Vagina (tissue), 2 donors: Measurements from ENCODE around the gene TP53RK.

ENCODE experiments used
- POLR2AphosphoS5 ChIP-seq, 2 donors: sonication (generic); formaldehyde crosslinking; IDR thresholded peaks; one replicate each; pipeline ENCODE4 v1.9.0; 2017; ENCODE audit warnings: antibody characterized with exemption in 2 of 2, mild to moderate bottlenecking in 2 of 2, low read depth in 1 of 2; ENCODE audit not compliant: insufficient read depth in 1 of 2
- TF ChIP-seq, protein P1 (sequence below), 3 experiments: fragments of 450-650 bp in 2 of 3; fragments of 200-600 bp in 1 of 3; sonication (generic) in 1 of 3; IDR thresholded peaks; one replicate each; pipeline ENCODE4 v1.5.1; 2017 to 2019; ENCODE audit warnings: antibody characterized with exemption in 3 of 3, mild to moderate bottlenecking in 2 of 3, moderate library complexity in 2 of 3

DNA sequence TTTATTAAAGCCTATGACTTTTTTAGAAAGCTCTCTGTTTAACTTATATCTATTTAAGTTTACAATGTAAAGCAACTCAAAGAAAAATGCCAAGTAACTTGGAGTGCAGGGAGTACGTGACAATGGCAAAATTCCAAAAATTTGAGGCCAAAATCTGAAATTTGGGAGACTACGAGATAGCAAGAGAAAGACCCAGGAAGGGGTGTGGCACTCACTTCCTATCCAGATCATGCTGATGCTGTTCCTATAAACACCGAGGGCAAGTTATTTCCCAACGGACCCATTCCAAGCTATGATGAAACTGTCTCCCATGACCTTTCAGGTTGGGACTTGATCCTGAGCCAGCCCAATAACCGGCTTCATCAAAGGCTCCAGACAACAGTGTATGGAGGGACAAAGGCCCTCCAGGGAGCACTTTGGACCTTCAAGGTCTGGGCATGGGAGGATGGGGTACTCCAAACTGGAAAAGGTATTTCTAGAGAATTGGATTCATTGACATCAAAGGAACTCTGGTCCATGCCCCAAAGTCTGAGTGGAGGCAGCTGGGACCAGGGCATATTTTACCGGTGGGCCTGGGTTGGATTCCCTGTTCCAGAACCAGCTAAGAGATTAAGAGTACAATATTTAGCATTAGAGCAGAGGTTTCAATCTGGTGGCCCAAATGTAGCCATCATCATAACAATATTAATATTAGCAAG, 22.3 kb downstream of the TP53RK start:
- TF ChIP-seq POLR2AphosphoS5 (IDR thresholded peaks at IDR 0.05; ENCODE audit: insufficient read depth in 1 of 2, low read depth in 1 of 2): no peak
- TF ChIP-seq, protein P1, sequence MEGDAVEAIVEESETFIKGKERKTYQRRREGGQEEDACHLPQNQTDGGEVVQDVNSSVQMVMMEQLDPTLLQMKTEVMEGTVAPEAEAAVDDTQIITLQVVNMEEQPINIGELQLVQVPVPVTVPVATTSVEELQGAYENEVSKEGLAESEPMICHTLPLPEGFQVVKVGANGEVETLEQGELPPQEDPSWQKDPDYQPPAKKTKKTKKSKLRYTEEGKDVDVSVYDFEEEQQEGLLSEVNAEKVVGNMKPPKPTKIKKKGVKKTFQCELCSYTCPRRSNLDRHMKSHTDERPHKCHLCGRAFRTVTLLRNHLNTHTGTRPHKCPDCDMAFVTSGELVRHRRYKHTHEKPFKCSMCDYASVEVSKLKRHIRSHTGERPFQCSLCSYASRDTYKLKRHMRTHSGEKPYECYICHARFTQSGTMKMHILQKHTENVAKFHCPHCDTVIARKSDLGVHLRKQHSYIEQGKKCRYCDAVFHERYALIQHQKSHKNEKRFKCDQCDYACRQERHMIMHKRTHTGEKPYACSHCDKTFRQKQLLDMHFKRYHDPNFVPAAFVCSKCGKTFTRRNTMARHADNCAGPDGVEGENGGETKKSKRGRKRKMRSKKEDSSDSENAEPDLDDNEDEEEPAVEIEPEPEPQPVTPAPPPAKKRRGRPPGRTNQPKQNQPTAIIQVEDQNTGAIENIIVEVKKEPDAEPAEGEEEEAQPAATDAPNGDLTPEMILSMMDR (IDR thresholded peaks at IDR 0.05): no peak
